GM23248 (cell line): Measurements from ENCODE around the gene CLCN6.

Experiments used
- EZH2 ChIP-seq: fragments of 200-600 bp; sonication (generic); IDR thresholded peaks from 2 replicates; pipeline ENCODE4 v1.6.1; 2018; ENCODE audit warnings: antibody characterized with exemption, mild to moderate bottlenecking; ENCODE audit not compliant: insufficient read depth, poor library complexity, severe bottlenecking
- EZH2phosphoT487 ChIP-seq: fragments of 200-600 bp; sonication (generic); IDR thresholded peaks from 2 replicates; pipeline ENCODE4 v1.6.1; 2018; ENCODE audit warnings: antibody characterized with exemption, moderate library complexity, mild to moderate bottlenecking, low read depth; ENCODE audit not compliant: insufficient read depth

GRCh38 chr1:11845641-11846335 lies 39.8 kb downstream of the CLCN6 start:
- no peak for TF ChIP-seq EZH2
- TF ChIP-seq EZH2phosphoT487: no peak
